Activated T-cell treated with anti-CD3 and anti-CD28 coated beads, Interleukin-2, amount 50 U/mL, for 1 hour (primary cell): ENCODE measurements around the gene PTX4.

Experiments
- DNase-seq: peaks from one replicate; pipeline ENCODE4 v3.0.0-alpha.2; 2020

Gene PTX4

GRCh38 chr16:1523581-1524245 is 35.0 kb upstream of the PTX4 start:
- no peak for DNase-seq

DNA sequence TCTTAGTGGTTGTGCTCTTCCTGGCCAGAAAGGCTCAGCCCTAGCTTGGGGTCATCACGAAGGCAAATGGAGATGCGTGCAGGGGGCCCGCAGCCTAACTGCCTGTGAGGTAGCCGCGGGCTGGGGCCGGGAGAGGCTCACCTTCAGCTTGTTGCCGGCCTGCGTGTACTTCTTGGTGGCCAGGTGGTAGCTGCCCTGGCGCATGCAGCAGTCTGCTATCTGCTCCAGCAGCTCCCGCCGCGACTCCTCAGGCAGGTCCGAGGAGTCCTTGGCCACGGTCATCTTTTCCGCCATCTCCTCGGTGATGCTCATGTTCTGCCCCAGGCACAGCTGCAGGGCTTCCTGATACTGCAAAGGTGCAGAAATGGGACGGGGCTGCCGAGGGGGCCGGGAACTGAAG is 31.7 kb upstream of the PTX4 start:
- no peak for DNase-seq

GRCh38 chr16:1519831-1520230 is 31.1 kb upstream of the PTX4 start:
- no peak for DNase-seq

DNA sequence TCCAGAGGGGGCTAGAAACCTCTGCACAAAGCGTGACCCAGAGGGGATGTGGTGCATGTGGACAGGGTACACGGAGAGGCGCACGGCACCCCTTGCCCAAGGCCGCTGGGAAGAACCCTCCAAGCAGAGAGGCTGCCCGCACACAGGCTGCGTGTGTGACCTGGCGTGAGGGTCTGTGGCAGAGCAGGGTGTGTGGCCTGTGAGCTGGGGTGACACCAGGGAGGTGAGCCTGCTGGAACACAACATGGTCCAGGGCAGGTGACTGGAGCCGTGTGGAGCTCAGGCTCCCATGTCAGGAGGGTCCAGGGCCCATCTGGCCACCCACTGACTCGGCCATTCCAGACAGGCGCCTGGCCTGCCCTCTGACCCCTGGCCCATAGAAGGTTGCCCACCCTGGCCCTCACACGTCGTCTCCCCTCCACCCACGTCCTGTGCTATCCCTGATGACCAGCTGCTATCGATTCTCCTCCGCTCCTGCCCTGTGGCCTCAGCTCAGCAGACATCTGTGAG is 29.9 kb upstream of the PTX4 start:
- DNase-seq: no peak

GRCh38 chr16:1514507-1514906 is 25.8 kb upstream of the PTX4 start:
- DNase-seq: no peak

DNA sequence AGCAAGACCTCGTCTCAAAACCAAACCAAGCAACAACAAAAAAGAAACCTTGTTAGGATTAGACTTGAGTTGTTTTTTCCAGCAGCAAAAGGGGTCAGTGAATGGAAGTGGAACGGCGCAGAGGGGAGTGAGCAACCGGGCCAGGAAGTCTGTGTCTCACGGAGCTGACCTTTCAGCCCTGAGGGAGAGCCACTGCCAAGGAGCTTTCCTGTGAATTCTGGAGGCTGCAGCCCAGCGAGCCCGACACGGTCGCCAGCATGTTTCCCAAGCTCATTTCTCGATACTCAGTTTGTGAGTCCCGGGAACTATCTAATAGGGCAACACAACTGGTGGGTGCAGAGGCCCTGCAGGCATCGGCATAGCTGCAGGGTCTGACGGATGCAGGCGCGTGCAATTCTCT is 24.0 kb upstream of the PTX4 start:
- no peak for DNase-seq

GRCh38 chr16:1511662-1512569 is 23.2 kb upstream of the PTX4 start:
- no peak for DNase-seq

- DNase-seq: no peak
Observed at GRCh38 chr16:1510941-1511351, 22.2 kb upstream of the PTX4 start.

GRCh38 chr16:1510272-1510671 is 21.5 kb upstream of the PTX4 start:
- no peak for DNase-seq

DNA sequence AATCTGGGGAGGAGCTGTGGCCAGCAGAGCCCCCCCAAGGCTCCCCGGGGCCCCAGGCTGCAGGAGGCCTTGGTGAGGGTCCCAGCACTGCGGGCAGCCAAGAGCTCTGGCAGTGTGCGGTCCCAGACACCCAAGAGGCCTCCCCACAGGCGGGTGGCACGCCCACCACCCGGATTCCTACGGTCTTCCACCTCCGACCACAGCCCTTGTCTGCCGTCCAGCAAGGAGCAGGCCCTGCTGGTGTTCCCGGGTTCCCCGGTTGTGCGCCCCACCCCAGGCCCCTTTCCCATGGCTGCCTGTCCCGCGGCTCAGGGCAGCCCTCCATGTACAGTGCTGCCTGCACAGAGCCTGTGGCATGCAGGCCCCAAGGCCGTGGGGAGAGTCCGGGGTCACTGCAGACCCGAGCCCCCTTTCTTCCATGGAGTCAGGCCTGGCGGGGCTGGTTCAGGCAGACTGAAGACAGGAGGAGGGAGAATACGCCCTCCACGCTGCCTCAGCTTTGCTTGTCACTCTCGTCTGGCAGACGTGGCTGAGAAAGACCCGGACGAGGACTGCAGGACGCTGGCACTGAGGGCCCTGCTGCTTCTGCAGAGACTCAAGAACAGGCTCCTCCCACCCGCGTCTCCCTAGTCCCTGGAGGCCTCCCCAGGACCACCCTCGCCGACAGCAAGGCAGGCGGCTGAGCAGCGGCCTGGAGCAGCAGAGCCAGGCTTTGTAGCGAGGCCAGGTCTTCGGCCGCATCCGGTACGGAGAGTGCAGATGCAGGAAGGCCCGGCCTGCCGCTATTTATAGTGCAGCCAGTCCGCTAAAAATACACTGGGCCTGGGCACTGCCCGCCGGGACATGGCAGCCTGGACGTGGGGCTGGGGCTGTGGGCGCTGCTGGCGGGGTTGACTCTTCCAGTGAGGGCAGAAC is 20.8 kb upstream of the PTX4 start:
- DNase-seq: no peak

GRCh38 chr16:1508494-1509187 is 19.9 kb upstream of the PTX4 start:
- DNase-seq: no peak

- no peak for DNase-seq
Observed at GRCh38 chr16:1506494-1507213, 17.9 kb upstream of the PTX4 start.

GRCh38 chr16:1505912-1506311 is 17.2 kb upstream of the PTX4 start:
- DNase-seq: no peak

GRCh38 chr16:1505073-1505844 is 16.5 kb upstream of the PTX4 start:
- no peak for DNase-seq

DNA sequence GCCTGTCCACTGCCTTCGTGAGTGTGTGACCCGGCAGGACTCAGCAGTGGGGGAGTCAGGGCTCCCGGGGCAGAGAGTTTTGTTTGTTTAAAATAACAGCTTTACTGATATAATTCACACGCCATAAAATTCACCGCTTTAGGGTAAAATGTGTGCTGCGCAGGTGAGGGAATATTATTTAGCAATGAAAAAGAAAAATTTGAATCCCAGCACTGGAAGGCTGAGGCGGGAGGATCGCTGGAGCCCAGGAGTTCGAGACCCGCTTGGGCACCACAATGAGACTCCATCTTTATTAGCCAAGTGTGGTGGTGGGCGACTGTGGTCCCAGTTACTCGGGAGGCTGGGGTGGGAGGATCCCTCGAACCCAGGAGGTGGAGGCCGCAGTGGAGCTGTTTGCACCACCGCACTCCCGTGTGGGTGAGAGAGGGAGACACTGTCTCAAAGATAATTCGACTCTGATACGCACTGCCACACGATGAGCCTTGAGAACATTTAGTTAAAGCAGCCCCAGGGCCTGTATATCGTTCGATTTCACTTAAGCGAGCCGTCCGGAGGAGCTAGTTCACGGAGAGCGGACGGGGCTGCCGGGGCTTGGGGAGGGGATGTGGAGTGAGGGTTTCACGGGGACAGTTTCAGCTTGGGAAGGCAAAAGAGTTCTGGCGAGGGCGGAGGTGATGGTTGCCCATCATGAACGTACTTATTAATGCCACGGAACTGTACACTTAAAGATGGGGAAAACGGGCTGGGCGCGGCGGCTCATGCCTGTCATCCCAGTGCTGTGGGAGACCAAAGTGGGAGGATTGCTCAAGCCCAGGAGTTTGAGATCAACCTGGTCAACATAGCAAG is 14.6 kb upstream of the PTX4 start:
- no peak for DNase-seq

GRCh38 chr16:1502092-1503004 is 13.6 kb upstream of the PTX4 start:
- DNase-seq: no peak

DNA sequence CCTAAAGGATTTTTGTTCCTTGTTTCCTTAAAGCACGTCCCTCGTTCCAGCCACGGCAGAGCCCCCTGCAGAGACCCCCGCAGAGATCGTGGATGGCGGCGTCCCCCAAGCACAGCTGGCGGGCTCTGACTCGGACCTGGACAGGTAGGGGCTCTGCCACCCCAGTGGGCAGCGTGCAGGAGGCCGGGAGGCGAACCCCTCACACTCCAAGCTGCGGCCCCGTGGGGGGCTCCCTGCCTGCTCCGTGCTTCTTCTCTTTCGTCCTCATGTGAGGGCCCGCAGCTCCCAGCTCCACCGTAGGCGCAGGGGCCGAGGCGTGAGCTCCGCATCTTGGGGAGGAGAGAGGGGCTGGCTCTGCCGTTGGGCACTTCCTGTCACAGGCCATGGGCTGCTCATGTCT is 12.9 kb upstream of the PTX4 start:
- DNase-seq: no peak

- DNase-seq: no peak
Observed at GRCh38 chr16:1500465-1501150, 11.9 kb upstream of the PTX4 start.
